Sigmoid colon (tissue), 7 donors: ENCODE results near the gene STAG3. TPM values are rescaled to one million over a fixed set of nuclear protein-coding genes. Genes with fewer than 3 reads are reported as not detected.

Experiments
- DNase-seq: peaks from one replicate; pipeline ENCODE4 v3.0.0-alpha.2; 2019
- H3K27ac ChIP-seq, 4 donors: fragments of 200-600 bp; sonication (generic); one replicate each; pipeline ENCODE4 v1.5.1; 2016 to 2019; ENCODE audit warnings: mild to moderate bottlenecking in 1 of 4
- H3K27me3 ChIP-seq, 3 donors: fragments of 200-600 bp; sonication (generic); one replicate each; pipeline ENCODE4 v1.5.1; 2019; ENCODE audit warnings: mild to moderate bottlenecking in 1 of 3
- H3K36me3 ChIP-seq, 4 donors: fragments of 200-600 bp; sonication (generic); one replicate each; pipeline ENCODE4 v1.5.1; 2016 to 2019
- H3K4me1 ChIP-seq, 4 donors: fragments of 200-600 bp; sonication (generic); one replicate each; pipeline ENCODE4 v1.5.1; 2017 to 2019
- H3K4me3 ChIP-seq, 4 donors: fragments of 200-600 bp; sonication (generic); one replicate each; pipeline ENCODE4 v1.5.1; 2017 to 2019; ENCODE audit warnings: mild to moderate bottlenecking in 2 of 4, moderate library complexity in 1 of 4
- H3K9me3 ChIP-seq, 4 donors: fragments of 200-600 bp in 3 of 4; sonication (generic) in 3 of 4; one replicate each; pipeline versions ENCODE4 v1.5.1 to v1.6.1; 2013 to 2019
- CTCF ChIP-seq, 4 experiments: fragments of 450-650 bp in 3 of 4; fragments of 200-600 bp in 1 of 4; IDR thresholded peaks; one replicate each; pipeline ENCODE4 v1.5.1; 2016 to 2019; ENCODE audit warnings: antibody characterized with exemption in 4 of 4, mild to moderate bottlenecking in 3 of 4, moderate library complexity in 2 of 4
- EP300 ChIP-seq, 4 donors: sonication (generic); formaldehyde crosslinking; IDR thresholded peaks; one replicate each; pipeline ENCODE4 v1.6.1; 2017; ENCODE audit warnings: antibody characterized with exemption in 4 of 4
- POLR2A ChIP-seq, 2 donors: fragments of 450-650 bp; IDR thresholded peaks; one replicate each; pipeline ENCODE4 v1.6.1; 2016; ENCODE audit warnings: antibody characterized with exemption in 2 of 2, mild to moderate bottlenecking in 2 of 2, moderate library complexity in 2 of 2
- POLR2AphosphoS5 ChIP-seq, 4 donors: sonication (generic); formaldehyde crosslinking; IDR thresholded peaks; one replicate each; pipeline ENCODE4 v1.6.1; 2017; ENCODE audit warnings: antibody characterized with exemption in 4 of 4
- WGBS, 2 donors: extraction: QIAGEN DNeasy Blood & Tissue Kit; methylation state at CpG; one replicate each; pipeline ENCODE4 v1.1.7; 2013; 5-methylcytosine and 5-hydroxymethylcytosine counted together
- intact Hi-C: fragments of 100-400 bp; cut with DNase I; formaldehyde crosslinking; loops from one replicate; pipeline ENCODE4 v1.15.1; 2023
- polyA plus RNA-seq, 3 donors: library from polyadenylated mRNA; stranded (reverse); fragments of 200-250 nt; gene quantifications; one replicate each; pipeline ENCODE4 v1.2.3, GENCODE V29; 2013
- total RNA-seq, 4 donors: library from RNA; depleted of rRNA; stranded (reverse); fragments of >200 nt; gene quantifications; one replicate each; pipeline ENCODE4 v1.1.0, GENCODE V29; 2016
- donor health status: healthy with polysubstance abuse.
- donor health status: Bipolar disorder and iron deficiency.
- donor health status: healthy.

Gene STAG3
- total and polyA plus RNA-seq, 7 donors: 0.14 to 32.6 (median 0.92) TPM; not detected in 2

- DNase-seq: no peak
- intact Hi-C loops: no loop called here
- Histone ChIP-seq H3K36me3 (peaks cover 0 to 50% (median 22%) of the 10 kb centered on the region in 4 donors), H3K4me3 (no peak overlapping the region), H3K9me3 (no peaks in the 10 kb centered on the region), H3K4me1 (peaks cover 0 to 30% (median 22%) of the 10 kb centered on the region in 4 donors), H3K27me3 (no peaks in the 10 kb centered on the region), H3K27ac (no peak overlapping the region)
- TF ChIP-seq CTCF (IDR thresholded peaks at IDR 0.05) (no peak), POLR2AphosphoS5 (IDR thresholded peaks at IDR 0.05) (no peak), POLR2A (IDR thresholded peaks at IDR 0.05) (no peak), EP300 (IDR thresholded peaks at IDR 0.05) (no peak)
Measured at GRCh38 chr7:100152404-100152803, 25.3 kb upstream of the STAG3 start.

DNA sequence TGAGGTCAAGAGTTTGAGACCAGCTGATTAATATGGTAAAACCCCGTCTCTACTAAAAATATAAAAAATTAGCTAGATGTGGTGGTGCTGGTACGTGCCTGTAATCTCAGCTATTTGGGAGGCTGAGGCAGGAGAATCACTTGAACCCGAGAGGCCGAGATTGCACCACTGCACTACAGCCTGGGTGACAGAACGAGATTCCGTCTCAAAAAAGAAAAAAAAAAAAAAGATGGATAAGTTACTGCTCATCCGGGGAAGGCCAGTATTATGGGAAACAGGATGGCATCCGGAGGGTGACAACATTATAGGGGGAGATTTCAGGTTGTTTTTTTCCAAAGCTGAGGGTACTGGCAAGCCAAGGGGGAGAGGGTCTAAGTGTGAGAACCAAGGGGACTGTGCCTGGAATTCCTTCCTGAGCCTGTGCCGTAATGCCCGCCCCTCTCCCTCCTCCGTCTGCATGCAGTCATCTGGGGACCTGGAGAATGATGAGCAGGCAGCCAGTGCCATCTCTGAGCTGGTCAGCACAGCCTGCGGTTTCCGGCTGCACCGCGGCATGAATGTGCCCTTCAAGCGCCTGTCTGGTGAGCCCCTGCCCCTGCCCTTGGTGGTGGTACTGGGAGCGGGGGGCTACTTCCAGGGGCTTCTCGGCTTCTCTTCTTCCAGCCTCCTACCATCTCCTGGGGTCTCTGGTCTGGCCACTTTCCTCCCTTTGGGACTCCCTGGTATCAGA, 24.6 kb upstream of the STAG3 start:
- H3K27ac ChIP-seq: peak overlapping the region in 1 of 4 donors; percentile 13
- H3K4me1 ChIP-seq: peaks cover 0 to 35% (median 26%) of the 10 kb centered on the region in 4 donors
- no peaks in the 10 kb centered on the region for H3K27me3 ChIP-seq
- WGBS, 2 donors: 72 to 90% methylated on average over 18 of the region's 18 CpGs
- no peak for DNase-seq
- no peak overlapping the region for H3K4me3 ChIP-seq
- no peaks in the 10 kb centered on the region for H3K9me3 ChIP-seq
- intact Hi-C loops: no loop called here
- peaks cover 0 to 50% (median 22%) of the 10 kb centered on the region in 4 donors for H3K36me3 ChIP-seq
- TF ChIP-seq CTCF (IDR thresholded peaks at IDR 0.05) (no peak), EP300 (IDR thresholded peaks at IDR 0.05) (no peak), POLR2A (IDR thresholded peaks at IDR 0.05) (no peak), POLR2AphosphoS5 (IDR thresholded peaks at IDR 0.05) (no peak)

- H3K4me3 ChIP-seq: no peak overlapping the region
- peaks cover 0 to 50% (median 22%) of the 10 kb centered on the region in 4 donors for H3K36me3 ChIP-seq
- intact Hi-C loops: no loop called here
- no peaks in the 10 kb centered on the region for H3K9me3 ChIP-seq
- peaks cover 0 to 35% (median 25%) of the 10 kb centered on the region in 4 donors for H3K4me1 ChIP-seq
- H3K27ac ChIP-seq: peak overlapping the region in 2 of 4 donors; percentile 2 to 36
- 16 to 64% methylated on average over 16 of the region's 16 CpGs for WGBS, 2 donors
- TF ChIP-seq POLR2A (IDR thresholded peaks at IDR 0.05): no peak
- no peak for TF ChIP-seq EP300 (IDR thresholded peaks at IDR 0.05)
- TF ChIP-seq POLR2AphosphoS5 (IDR thresholded peaks at IDR 0.05): no peak
- TF ChIP-seq CTCF (IDR thresholded peaks at IDR 0.05): no peak
- H3K27me3 ChIP-seq: no peaks in the 10 kb centered on the region
- DNase-seq: no peak
Measured at GRCh38 chr7:100153708-100154535, 23.8 kb upstream of the STAG3 start.

DNA sequence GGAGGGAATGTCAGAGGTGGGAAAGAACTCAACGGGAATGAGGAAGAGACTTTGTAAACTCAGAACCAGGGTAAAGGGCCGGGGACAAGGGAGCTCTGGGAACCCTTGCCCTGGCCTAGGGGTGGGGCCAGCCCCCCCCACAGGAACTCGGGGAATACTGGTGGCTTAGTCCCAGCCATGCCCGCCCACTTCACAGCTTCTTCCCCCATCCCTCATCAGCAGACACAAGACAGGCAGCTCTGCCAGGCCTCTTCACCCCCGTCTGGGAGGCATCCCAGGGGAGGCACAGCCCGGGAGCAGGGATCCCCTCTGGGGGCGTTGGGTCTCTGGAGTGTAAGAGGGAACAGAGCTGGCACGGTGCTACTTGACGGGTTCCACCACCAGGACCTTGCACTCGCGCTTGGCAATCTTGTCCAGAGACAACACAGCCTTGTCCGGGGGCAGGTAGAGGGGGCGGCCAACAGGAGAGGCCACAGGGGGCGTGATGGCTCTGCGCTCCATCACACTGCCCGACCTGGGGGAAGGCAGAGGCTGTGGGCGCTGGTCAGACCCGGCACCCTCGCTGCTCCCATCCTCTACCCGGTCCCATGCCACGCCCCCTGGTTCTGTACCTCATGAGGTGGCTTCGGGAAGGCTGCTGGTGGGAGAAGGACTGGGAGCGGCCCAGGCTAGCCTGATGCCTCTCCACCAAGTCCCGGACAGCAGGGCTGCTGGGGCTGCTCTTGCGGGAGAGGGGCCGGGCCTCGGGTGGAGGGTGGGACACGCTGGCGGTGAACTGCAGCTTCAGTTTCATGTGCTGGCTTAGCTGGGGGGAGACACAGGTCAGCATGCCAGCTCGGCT, 22.8 kb upstream of the STAG3 start:
- H3K27ac ChIP-seq: peak overlapping the region in 1 of 4 donors; percentile 36
- no peak for DNase-seq
- H3K36me3 ChIP-seq: peaks cover 0 to 50% (median 22%) of the 10 kb centered on the region in 4 donors

More for the DNA sequence above, 22.8 kb upstream of the STAG3 start:
- Histone ChIP-seq H3K27me3 (no peaks in the 10 kb centered on the region), H3K9me3 (no peaks in the 10 kb centered on the region), H3K4me1 (peaks cover 0 to 30% (median 19%) of the 10 kb centered on the region in 4 donors), H3K4me3 (no peak overlapping the region)
- intact Hi-C loops: no loop called here
- TF ChIP-seq POLR2A (IDR thresholded peaks at IDR 0.05): no peak
- no peak for TF ChIP-seq CTCF (IDR thresholded peaks at IDR 0.05)
- no peak for TF ChIP-seq EP300 (IDR thresholded peaks at IDR 0.05)
- no peak for TF ChIP-seq POLR2AphosphoS5 (IDR thresholded peaks at IDR 0.05)
- 35 to 74% methylated on average over 30 of the region's 30 CpGs for WGBS, 2 donors
